GM21367 (cell line): ENCODE measurements around the gene MNT.
A peak's percentile ranks its signal among the peaks of the same experiment; 100 is the strongest.

ENCODE experiments used
- ATAC-seq: cut with Tn5 transposase; IDR thresholded peaks from one replicate; pipeline ENCODE4 v1.9.1; 2021; ENCODE audit not compliant: unreplicated experiment

Gene MNT

DNA sequence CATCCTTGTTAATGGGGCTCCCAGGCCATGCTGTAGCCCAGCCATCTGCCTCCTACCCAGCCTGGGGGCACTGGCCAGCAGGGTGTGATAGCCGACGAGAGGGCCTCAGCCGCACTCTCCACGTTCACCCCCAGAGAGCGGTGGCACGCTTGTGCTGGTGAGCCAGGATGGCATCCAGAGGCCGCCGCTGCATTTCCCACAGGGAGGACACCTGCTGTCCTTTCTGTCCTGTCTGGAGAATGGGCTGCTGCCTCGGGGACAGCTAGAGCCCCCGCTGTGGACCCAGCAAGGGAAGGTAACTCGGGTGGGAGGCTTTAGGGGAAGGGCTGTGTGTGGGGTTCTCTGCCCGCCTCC lies 36.1 kb downstream of the MNT start:
- ATAC-seq: no peak

DNA sequence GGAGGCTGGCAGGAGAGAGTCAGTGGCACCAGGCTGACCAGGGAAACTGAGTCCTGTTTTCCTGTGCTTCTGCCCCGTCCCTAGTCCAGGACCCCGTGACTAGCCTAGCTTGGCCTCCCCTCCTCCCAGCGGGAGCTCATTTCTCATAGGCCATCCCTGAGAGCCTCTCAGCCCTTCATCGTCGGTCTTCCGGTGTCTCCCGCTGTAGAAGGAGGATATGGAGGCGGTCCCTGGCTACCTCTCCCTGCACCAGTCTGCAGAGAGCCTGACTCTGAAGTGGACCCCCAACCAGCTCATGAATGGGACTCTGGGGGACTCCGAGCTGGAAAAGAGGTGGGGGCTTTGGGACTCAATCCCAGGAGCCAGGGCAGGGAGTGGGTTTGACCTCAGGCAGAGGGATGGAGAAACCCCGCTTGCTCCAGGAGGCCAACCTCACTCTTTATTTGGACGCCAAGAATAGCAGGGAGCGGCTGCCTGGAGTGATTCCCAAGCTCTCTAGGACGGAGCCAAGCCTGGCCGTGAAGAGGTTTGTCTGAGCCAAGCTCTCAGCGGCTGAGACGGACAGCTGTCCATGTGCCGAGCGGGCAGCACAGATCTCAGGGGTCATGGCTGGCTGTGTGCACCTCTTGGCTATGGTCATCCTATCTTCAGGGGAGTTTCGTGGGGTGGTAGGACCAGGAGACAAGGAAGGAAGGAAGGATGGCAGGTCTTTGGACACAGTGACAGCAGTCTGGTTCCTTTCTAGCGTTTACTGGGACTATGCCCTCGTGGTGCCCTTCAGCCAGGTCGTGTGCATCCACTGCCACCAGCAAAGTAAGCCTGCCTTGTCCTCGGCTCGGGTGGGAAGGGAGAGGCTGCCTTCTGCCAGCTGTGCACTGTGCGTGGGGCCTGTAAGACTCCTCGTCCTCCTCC lies 36.8 kb downstream of the MNT start:
- ATAC-seq: no peak

DNA sequence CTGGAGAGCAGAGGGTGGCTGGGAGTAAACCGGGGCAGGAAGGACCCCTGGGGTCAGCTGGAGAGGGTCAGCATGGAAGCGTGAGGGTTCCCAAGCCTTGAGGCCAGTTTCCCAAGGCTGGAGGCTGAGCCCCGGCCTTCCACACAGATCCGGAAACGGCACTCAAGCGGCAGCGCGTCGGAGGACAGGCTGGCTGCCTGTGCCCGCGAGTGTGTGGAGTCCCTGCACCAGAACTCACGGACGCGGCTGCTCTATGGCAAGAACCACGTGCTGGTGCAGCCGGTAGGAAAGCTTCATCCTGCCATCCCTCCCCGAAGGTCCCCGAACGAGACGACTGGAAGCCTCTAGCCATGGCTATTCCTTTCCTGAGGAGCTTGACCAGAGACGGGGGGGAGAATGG lies 37.5 kb downstream of the MNT start:
- no peak for ATAC-seq

DNA sequence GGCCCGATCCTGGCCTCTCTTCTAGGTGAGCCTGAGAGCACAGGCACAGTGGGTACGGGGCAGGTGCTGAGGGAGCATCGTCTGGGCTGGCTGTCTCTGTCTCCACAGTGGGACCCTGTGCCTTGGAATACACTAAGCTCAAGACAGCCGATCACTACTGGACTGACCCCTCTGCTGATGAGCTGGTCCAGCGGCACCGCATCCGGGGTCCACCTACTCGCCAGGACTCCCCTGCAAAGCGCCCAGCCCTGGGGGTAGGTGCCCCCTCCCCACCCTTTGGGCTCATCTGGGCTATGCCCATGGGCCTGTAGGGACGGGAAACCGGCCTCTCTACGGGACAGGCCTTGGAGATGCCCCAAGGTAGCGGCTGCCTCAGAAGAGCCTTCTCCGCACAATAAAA lies 38.0 kb downstream of the MNT start:
- no peak for ATAC-seq

DNA sequence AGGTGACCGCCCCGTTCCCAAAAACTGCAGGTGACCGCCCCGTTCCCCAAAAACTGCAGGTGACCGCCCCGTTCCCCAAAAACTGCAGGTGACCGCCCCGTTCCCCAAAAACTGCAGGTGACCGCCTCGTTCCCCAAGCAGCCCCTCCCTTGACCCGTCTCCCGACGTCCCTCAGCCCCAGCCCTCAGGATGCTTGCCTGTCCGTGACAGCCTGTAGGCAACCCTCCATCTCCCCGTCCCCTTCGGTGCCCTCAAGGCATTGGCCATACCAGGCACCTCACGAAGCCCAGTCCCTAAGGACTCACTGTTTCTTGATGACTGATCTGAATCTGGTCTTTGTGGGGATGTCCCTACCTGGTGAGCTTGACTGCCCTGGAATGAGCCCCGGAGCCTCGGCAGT lies 38.4 kb downstream of the MNT start:
- no peak for ATAC-seq

DNA sequence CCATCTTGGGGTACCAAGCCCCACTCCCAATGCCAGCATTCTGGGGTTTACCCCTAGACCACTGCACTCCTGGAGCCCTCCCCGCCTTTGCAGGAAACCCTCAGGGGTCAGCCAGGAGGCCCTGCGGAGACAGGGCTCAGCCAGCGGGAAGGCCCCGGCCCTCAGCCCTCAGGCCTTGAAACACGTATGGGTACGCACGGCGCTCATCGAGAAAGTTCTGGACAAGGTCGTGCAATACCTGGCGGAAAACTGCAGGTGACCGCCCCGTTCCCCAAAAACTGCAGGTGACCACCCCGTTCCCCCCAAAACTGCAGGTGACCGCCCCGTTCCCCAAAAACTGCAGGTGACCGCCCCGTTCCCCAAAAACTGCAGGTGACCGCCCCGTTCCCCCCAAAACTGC lies 38.8 kb downstream of the MNT start:
- ATAC-seq: no peak

DNA sequence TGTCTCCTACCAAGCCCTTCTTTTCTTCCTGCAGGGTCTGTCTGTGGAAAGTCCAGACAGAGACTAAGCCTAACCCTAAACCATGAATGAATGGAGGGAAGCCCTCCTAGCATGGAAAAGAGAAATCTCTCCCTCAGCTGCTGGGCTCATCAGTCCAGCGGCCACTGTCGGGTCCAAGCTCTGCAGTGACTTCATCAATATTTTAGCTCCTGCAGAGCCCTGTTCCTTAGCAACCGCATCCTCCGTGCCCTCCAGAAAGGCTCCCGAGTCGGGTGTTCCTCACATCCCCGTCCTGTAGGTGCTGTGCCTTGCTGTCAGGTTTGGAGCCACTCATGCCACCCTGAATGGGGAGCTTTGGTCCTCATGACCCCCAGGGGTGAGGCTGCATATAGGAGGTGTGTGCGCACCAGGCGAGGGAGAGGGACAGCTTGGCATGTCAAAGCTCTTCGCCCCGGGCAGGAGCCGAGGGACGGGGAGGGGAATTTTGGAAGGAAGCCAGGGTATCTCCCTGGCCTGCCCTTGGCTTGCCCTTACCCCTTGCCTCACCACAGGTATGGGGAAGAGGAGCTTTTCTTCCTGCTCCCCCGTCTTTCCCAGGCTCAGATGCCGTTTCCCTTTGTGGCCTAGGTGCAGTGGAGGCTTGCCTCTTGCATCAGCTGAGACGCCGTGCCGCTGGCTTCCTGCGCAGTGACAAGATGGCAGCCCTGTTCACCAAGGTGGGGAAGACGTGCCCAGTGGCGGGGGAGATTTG lies 39.7 kb downstream of the MNT start:
- no peak for ATAC-seq

DNA sequence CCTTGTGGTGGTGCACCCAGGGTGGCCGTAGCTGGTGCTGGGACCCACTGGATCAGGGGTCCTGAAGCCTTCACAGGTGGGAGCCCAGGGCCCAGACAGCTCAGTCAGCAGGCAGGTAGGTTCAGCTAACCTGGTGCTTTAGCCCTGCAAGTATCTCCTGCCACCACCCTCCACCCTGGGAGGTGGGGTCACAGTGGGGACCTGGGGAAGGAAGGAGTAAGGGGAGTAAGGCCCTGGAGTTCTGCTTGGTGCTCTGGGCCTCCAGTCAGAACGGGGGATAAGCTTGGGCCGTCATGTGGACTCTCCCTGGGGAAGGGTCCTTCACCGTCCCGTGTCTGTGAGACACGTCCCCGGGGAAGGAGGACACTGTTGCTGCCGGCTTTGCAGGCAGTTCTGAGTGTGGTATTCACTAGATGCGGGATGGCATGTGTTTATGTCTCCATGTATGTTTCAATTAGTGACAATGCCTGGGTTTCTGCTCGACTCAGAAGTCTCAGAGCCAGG lies 42.9 kb downstream of the MNT start:
- no peak for ATAC-seq

DNA sequence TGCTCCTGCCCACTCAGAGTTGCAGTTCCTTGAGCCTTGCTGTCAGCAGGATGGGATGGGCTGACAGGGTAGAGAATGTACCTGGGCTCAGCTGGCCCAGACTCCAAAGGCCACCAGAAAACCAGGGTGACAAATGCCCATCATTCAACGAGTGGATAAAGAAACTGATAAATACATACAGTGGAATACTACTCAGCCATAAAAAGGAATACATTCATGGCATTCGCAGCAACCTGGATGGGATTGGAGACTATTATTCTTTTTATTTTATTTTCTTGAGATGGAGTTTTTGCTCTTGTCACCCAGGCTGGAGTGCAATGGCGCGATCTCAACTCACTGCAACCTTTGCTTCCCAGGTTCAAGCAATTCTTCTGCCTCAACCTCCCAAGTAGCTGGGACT lies 43.6 kb downstream of the MNT start:
- ATAC-seq: no peak

DNA sequence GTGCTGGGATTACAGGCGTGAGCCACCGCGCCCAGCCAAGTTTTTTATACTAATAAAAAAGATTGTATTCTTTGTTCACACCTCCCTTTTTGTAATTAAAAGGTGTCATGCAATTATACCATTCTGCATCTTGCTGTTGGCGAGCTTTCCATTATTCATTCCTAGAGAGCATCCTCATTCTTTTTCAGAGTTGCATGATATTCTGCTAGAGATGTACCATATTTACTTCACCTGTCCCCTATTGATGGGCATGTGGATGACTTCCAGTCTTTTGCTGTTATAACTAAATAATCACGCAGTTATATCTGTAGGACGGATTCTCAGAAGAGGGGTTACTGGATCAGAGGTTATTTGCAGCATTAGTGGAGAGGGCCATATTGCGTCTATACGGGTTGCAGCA lies 46.5 kb downstream of the MNT start:
- no peak for ATAC-seq

DNA sequence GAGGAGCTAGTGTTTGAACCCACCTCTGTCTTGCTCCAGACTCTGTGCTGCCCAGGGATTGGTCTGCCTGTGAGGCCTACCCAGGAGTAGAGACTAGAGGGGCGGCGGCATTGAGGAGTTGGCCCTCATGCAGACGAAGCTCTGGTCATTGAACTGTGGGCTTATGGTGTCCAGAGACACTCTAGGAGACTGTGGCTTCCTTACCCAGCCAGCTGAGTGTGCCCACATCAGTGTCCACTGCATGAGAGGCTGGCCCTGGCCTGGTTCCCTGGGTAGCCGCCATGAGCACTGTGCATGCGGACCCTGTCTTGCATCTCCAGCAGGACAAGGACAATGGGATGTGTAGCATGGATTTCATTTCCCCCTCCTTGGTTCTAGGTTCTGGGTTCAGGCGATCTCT lies 49.6 kb downstream of the MNT start:
- no peak for ATAC-seq

DNA sequence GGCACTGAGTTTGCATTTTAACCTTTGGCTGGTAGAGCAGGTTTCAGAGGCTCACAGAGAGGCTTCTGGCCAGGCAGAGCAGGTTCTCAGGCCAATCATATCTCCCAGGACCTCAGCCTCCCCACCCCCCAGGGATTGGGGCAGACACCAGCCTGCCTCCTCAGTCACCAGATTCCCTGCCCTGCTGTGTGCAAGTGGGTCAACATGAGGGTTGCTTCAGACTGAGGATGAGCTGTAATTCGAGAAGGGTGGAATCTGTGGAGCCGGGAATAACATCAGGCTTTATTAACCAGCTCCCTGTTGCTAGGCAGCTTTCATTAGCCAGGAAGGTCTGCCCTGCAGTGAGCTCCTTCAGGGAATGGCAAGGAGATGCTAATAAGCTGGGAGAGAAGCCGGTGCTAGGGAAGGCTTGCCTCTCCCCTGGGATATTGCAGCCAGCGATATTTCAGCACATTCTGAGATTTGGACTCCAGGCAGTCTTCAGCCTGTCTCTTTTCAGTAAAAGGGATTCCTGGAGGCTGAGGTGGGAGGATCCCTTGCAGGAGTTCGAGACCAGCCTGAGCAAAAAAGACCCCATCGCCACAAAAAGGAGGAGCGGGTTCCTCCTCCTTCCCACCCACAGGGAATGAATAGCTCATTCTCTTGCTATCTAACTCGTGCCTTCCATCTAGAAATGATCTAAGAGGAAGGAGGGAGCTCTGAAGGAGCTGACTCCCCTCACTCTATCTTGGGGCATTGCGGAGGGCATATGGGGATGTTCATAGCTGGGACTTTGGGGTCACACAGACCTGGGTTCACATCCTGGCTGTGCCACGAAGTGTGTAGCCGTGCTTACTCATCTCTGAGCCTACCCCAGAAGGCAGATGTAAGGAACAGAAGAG lies 52.8 kb downstream of the MNT start:
- no peak for ATAC-seq

DNA sequence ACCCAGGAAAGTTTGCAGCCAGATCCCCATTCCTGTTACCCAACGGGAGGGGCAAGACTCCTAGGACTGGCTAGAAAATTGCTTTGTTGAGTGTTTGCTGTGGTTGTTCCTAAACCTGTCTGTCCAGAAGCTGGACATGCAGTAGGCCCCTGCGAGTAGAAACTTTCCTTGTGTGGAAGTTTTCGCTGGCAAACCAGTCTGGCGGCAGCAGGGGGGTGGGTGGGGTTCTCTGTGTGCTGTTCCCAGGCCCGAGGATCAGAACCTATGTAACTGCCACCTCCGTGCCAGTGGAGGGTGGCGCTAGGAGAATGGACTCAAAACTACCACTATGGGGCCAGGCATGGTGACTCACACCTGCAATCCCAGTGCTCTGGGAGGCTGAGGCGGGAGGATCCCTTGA lies 54.4 kb downstream of the MNT start:
- ATAC-seq: no peak

DNA sequence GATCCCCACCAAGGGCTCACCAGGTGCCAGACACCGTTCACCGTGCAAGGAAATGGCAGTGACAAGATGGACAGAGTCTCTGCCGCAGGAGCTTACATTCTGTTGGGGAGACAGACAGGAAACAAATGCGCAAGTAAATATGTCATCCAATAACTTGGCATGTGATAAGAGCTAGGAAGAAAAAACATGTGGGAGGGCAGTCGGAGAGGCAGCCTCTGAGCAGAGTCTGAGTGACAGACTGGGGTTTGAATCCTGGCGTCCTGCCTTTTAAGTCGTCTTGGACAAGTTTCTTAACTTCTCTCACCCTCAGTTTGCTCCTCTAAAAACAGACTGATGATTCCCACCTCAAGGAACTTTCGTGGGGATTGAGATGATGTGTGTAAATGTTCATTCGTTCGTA lies 56.3 kb downstream of the MNT start:
- ATAC-seq: no peak

DNA sequence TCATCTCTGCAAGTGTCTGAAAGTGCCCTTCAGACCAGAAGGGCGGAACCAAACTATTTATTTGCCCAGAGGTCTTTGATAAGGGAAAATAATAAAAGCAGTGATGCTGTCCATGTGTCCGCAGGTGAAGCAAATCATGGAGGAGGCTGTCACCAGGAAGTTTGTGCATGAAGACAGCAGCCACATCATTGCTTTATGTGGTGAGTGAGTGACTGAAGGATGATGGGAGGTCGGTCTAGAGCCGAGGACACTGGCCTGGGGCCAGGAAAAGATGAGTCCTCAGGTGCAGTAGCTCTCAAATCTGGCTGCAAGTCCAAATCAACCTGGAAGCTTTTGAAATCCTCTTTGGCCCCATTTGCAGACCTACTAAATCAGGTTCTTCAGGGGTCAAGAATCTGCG lies 57.4 kb downstream of the MNT start:
- ATAC-seq: no peak

DNA sequence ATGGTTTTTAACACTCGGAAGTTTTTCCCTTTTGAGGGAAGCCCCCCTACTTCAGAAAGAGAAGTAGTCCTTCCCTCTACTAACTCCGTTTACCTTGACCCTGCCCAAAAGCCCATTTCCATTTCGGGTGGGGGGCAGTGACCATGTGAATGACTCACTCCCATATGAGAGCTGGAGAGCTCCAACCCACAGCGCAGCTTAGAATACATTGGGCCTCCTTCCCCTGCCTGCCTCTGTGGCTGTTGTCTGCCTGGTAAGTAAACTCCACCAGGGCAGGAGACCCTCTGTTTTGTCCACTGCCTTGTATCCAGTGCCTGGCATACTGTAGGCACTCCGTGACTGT lies 62.6 kb downstream of the MNT start:
- ATAC-seq: no peak

DNA sequence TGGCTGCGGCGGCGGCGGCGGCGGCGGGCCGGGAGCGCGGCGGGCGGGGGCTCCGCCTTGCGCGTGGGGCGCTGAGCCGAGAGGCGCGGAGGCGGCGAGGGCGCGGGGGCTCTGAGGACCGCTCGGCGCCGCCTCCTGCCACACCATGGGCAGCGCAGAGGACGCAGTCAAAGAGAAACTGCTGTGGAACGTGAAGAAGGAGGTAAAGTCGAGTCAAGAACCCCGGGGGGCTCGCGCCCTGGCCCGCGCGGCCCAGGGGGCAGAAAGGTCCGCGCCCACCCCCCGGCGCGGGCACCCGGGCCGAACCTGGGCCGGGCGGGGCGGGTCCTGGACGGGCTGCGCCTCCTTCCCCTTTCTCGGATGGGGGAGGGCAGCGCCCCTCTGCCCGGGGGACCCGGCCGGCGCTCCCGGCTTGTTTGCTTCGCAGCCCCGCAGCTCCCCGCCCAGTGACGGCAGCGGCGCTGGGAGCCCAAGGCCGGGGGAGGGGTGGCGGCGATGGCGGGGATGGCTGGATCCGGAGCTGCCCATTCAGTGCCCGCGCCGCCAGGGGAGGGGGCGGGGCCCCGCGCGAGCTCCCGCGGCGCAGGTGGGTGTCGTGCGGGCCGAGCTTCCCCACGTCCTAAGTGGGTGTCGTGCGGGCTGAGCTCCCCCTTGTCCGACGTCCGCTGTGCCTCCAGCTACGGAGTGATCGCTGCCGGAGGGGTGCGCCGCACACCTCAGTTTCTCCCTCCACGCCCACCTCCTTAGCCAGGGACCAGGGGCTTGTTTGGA lies 63.1 kb downstream of the MNT start:
- no peak for ATAC-seq

DNA sequence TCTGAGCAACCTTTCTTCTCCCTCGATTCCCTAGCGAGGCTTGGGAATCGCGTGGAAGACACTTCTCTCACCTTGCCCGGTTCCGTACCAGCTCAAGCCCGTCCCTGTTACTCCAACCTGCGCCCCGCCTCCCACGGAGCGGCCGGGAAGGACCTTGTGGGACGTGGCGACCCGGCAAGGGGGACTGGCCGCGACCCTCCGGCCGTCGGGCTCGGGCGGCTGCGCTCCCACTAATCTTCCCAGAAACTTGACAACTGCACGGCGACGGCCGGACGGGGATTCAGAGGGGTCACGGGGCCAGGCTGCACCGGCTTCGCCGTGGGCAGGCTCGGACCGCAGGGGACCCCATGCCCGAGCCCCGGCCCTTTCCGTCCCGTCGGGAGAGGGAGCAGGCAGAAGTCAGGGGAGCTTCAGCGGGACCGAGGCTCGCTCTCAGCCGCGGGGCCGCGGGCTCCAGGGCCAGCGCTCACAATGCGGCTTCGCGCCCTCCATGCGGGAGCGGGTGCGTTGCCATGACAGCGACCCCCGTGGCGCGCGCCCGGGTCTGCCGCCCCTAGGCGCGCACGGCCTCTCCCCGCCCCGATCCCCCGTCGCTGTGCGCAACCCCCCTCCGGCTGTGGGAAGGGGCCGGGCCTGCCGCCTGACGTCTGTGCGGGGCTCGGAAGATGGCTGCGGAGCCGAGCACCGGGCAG lies 63.9 kb downstream of the MNT start, which contains the start of gene SGSM2:
TSS of gene SGSM2 (plus strand) at position 650 of the 692 bp plus-strand sequence. CDS start 188 bp downstream, outside the sequence.
- no peak for ATAC-seq

DNA sequence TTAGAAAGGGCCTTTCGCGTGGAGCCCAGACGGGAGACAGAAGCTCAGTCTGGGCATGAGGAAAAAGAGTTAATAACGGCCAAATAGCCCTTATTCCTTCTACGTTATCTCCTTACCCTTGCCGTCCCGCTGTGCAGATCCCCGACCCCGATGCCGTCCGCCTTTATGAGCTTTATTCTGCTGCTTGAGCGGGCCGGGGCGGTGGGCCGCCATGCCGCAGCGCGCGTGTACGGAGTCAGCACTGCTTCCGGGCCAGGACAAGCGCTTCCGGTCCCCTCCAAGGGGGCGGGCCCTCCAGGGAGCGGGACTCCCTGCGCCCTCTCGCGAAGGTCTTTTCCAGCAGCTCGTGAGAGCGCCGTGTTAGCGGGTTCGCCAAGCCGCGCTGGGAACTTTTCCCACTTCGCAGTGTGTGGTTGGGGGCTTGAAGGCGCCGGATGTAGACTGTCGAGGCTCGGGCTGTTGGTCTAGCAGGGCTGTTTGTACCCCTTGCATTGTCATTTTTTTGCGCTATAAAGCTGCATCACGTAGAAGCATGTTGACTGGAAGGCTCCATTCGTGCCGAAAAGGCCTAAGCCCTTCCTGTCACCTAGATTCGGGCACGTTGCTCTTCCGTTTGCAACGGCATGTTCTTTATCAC lies 64.5 kb downstream of the MNT start, which contains the start of gene TSR1:
TSS of gene TSR1 (minus strand) at position 243 of the 637 bp plus-strand sequence. CDS start at position 213, 30 bp downstream.
- ATAC-seq: peak; percentile 81
